ENCODE data around the gene PRRT1. TPM values are rescaled to one million over a fixed set of nuclear protein-coding genes. Genes with fewer than 3 reads are reported as not detected.

Gene PRRT1
- total RNA-seq, 1 experiment from 2014 or later, result 1.9 TPM

- H3K23me2 ChIP-seq (ENCODE audit: insufficient read length, low read depth, low read length, poor library complexity, severe bottlenecking), result no peaks in the 10 kb centered on the region
- H2BK12ac ChIP-seq (ENCODE audit: insufficient read length, low read depth, low read length), result no peak overlapping the region
- H4K5ac ChIP-seq (ENCODE audit: insufficient read length, low read depth, low read length), result no peak overlapping the region
- no peaks in the 10 kb centered on the region for H3K9me3 ChIP-seq (ENCODE audit: control insufficient read depth, low read depth, low read length)
- no peaks in the 10 kb centered on the region for H3K79me1 ChIP-seq (ENCODE audit: insufficient read depth, low read depth, low read length, poor library complexity, severe bottlenecking)
- no peak overlapping the region for H2AK5ac ChIP-seq (ENCODE audit: insufficient read length, low read length)
- no peak overlapping the region for H3K23ac ChIP-seq (ENCODE audit: insufficient read length, low read depth, low read length)
- no peaks in the 10 kb centered on the region for H3K9me3 Mint-ChIP-seq
- H3K27me3 ChIP-seq (ENCODE audit: insufficient read depth, low read length), result no peaks in the 10 kb centered on the region; the same call in 1 of the 2 replicates
- H3K27ac Mint-ChIP-seq, result no peak overlapping the region
- no peak overlapping the region for H2AFZ ChIP-seq (ENCODE audit: low read length)
- H3K9ac ChIP-seq (ENCODE audit: extremely low read depth, insufficient read length, low read length), result no peak overlapping the region
- no peak overlapping the region for H4K8ac ChIP-seq (replicated peaks; ENCODE audit: insufficient read length, low read depth, low read length)
- H3K36me3 Mint-ChIP-seq (ENCODE audit: insufficient read depth in 1 of 3, low read depth in 3 of 3), result peaks cover 2 to 9% (median 8%) of the 10 kb centered on the region in 3 experiments; a peak in 5 of 7 replicates
- TF ChIP-seq, protein P1, sequence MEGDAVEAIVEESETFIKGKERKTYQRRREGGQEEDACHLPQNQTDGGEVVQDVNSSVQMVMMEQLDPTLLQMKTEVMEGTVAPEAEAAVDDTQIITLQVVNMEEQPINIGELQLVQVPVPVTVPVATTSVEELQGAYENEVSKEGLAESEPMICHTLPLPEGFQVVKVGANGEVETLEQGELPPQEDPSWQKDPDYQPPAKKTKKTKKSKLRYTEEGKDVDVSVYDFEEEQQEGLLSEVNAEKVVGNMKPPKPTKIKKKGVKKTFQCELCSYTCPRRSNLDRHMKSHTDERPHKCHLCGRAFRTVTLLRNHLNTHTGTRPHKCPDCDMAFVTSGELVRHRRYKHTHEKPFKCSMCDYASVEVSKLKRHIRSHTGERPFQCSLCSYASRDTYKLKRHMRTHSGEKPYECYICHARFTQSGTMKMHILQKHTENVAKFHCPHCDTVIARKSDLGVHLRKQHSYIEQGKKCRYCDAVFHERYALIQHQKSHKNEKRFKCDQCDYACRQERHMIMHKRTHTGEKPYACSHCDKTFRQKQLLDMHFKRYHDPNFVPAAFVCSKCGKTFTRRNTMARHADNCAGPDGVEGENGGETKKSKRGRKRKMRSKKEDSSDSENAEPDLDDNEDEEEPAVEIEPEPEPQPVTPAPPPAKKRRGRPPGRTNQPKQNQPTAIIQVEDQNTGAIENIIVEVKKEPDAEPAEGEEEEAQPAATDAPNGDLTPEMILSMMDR (conservative IDR thresholded peaks at IDR 0.05), result no peak
- H3K18ac ChIP-seq (ENCODE audit: insufficient read length, low read depth, low read length), result no peak overlapping the region
- no peak overlapping the region for H2BK5ac ChIP-seq (ENCODE audit: insufficient read length, low read length)
- no peak overlapping the region for H3K27ac ChIP-seq (ENCODE audit: insufficient read length, low read depth, low read length)
- WGBS (ENCODE audit: extremely low coverage, insufficient read length, low lambda C conversion rate), result no CpG with 5 or more reads among the region's 7 CpGs
- no peak overlapping the region for H4K91ac ChIP-seq (ENCODE audit: insufficient read length, low read depth, low read length)
- no peak overlapping the region for H2BK20ac ChIP-seq (ENCODE audit: low read depth, low read length, poor library complexity, severe bottlenecking)
- H3K4me2 ChIP-seq (ENCODE audit: insufficient read depth, insufficient read length, low read length), result no peak overlapping the region
- no peak overlapping the region for H3K14ac ChIP-seq (ENCODE audit: insufficient read depth, low read length)
- no peak overlapping the region for H3K4ac ChIP-seq (ENCODE audit: low read depth, low read length)
- no peak overlapping the region for H3K4me3 Mint-ChIP-seq
- H4K20me1 ChIP-seq (ENCODE audit: control insufficient read depth, insufficient read depth, insufficient read length), result no peaks in the 10 kb centered on the region
- H3K4me1 ChIP-seq (ENCODE audit: insufficient read depth, low read length), result no peaks in the 10 kb centered on the region; the same call in 1 of the 2 replicates
- peaks cover 20 to 24% of the 10 kb centered on the region in 2 experiments for H3K4me1 Mint-ChIP-seq
- no peak overlapping the region for H2BK15ac ChIP-seq (ENCODE audit: low read depth, low read length)
- H3K27me3 Mint-ChIP-seq (ENCODE audit: low read depth), result peaks cover 31% of the 10 kb centered on the region
- H2BK120ac ChIP-seq (ENCODE audit: low read depth, low read length, poor library complexity, severe bottlenecking), result no peak overlapping the region
- H3K79me2 ChIP-seq (ENCODE audit: insufficient read depth, low read length), result no peaks in the 10 kb centered on the region
- H3K56ac ChIP-seq (ENCODE audit: insufficient read length, low read depth, low read length), result no peak overlapping the region
- no peak overlapping the region for H3T11ph ChIP-seq (ENCODE audit: low read length)
- DNase-seq, result no peak
Measured at GRCh38 chr6:32110632-32111031, 41.1 kb downstream of the PRRT1 start.

All from H9 (cell line).